Limb (tissue), 2 donors: ENCODE data around the gene CCDC13.

Experiments
- DNase-seq, 2 donors: peaks; one replicate each; pipeline ENCODE4 v3.0.0-alpha.2; 2016; ENCODE audit errors: extremely low spot score in 2 of 2

The CCDC13 gene

DNA sequence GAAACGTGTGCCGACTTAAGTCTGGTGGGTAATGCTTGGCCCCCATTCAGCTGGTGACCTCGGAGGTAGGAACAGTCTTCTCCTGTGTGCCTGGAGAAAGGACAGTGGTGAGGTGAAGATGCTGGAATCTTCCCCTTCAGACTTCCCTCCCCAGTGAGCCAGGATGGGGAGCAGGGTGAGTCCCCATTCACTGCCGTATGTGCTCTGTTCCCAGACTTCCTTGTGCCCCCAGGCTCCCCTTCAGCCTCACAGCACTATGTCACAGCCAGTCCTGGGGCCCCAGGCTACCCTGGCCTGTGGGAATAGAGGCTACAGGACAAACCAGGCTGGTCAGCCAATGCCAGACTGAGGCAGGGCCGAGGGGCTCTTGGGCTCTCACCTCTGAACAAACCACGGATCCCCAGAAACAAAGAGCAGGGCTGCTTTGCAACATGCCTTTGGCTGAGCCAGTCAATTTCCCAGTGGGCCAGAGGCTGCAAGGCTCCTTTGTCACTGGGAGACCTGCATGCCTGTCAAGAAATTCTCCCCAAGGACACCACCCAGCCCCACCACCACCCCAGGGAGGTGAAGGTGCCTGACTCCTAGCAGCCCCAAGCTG is 38.7 kb downstream of the CCDC13 start:
- DNase-seq = no peak

DNA sequence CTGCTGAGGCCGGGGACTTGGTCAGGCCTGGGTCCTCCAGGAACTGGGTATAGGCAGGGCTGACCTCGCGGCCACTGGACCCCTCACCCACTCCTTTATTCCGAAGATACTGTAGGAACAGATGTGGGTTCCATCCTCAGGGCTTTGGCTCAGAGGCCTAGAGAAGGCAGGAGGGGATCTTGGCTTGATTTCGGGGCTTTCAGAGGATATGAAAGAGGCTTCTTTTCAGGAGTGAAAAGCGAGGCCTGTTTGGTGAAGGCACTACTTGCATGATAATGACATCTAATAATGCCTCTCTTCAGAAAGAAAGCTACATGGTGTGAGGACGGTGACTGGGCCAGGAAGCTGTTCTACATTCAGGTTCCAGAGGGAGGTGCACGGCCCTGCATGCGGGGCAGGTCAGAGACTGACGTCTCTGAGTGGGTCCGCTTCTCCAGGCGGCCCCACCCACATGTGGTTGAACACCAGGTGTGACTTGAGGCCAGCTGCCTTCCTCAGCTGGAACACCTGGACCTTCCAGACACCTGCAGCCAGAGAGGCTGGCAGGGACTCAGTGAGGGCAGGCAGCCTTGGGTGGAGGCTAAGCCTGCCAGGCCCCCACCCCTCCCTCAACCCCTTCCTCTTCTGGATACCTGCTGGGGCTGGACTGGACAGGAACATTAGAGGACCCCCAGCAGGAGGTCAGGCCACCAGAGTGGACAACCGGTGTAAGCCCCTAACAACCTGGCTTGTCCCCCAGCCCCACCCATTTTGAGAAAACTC is 39.4 kb downstream of the CCDC13 start:
- DNase-seq = no peak

DNA sequence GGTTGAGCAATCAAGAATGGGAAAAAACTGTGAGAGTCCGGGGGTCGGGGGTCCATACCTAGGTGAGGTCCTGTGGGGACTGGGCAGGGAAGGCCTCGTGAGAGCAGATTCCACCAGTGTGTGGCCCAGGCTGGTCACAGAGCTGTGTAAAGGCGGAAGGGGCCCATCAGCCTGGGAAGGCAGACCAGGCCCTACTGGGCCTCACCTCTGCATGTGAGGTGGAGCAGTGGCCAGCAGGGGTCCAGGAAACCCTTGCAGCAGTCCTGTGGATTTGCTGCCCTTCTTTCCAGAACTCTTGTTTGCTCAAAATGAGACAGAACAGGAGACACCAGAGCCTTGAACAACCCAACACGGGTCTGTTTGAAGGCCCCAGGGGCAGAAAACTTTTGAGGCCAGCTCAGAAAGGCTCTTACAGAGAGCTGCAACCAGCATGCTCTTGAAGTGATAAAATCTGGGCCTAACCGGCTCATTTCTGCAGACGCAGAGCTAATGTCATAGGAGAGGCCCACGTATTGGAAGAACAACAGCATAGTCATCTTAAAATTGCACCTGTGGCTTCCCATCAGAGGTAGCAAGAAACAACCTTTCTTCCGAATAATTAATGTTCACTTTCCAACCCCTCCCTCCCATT is 40.1 kb downstream of the CCDC13 start:
- no peak for DNase-seq

DNA sequence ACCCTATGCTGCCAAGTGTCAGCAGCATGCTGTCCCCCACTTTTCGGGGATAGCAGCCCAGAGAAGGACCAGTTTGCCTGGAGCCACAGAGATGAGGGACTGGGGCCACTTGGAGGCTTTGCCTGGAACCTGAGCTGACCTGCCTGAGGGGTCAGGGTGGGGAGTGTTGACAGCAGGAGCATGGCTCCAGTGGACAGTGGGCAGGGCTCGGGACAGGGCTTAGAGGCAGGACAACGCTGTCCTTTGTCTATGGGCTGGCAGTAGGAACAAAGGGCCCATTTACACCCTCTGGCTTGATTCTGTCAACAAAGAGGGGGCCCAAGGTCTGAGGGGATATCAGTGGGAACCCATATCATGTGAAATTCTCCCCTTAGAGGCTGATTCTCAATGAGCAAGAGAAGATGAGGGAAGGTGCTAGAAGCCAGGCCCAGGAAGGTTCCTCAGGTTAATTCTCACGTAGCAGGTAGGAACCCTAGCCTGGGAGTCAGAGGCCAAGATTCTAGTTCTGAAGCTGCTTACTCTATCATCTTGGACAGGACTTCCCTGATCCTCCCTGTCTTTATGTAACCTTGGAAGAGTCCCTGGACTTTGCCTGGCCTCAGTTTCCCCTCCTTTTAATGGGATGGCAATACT is 40.7 kb downstream of the CCDC13 start:
- DNase-seq = no peak

DNA sequence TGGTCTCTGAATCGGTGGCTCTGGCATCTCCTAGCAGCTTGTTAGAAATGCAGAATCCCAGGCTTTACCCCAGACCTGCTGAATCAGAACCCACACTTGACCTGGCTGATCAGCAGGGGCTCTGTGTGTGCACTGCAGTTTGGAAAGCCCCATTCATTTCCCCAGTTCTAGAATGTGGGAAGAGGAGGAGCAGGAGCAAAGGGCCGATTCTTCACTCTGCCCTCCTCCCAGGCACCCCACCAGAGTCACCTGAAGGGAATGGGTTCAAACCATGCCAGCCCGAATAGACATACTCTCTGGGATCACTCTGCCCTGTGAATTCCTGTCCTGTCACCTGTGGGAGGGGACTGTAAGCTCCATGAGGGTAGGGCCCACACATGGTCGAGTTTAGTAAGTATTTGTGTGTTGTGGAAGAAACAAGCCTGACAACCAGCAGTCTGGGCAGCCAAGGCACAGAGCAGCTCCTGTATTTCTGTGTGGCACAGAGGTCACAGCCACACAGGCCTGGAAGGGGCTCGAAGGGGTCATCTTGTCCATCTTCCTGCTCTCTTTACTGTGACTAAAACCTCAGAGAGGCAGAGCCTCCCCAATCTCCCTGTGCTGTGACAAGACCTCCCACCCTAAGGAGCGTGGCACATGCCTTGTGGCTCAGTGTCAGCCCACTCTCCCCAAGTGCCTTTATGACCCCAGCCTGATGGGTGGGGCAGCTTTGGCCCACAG is 41.4 kb downstream of the CCDC13 start:
- no peak for DNase-seq

DNA sequence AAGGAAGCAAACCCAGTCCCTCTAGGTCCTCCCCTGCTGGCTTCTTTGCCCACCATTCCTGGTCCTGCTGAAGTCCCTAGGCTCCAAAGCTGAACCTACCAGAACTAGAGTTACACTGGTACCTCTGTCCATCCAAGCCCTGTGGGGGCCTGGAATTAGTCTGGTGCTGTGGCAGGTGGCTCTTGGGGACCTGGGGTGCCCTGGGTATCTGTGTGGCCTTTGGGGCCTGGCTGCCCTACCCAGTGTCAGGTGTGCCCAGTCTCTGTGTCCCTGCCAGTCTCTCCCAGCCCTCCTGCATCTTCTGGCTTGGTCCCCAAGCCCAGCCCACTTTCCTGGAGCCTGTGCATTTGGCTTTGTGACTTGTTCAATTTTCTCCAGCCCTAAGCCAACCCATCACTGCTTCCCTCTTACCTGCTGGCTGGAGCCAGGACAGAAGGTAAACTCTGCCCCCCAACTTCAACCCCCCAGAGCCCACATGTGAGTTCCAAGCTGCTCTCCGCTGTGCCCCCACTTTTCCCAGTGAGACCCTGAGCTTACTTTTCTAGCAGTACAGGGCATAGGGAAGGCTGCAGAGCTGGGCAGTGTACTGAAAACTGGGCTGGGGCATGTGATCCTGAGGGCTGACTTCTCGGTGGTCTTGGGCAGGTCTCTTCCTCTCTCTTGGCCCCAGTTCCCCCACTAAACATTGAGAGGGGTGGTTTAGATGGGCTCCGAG is 42.2 kb downstream of the CCDC13 start:
- no peak for DNase-seq

DNA sequence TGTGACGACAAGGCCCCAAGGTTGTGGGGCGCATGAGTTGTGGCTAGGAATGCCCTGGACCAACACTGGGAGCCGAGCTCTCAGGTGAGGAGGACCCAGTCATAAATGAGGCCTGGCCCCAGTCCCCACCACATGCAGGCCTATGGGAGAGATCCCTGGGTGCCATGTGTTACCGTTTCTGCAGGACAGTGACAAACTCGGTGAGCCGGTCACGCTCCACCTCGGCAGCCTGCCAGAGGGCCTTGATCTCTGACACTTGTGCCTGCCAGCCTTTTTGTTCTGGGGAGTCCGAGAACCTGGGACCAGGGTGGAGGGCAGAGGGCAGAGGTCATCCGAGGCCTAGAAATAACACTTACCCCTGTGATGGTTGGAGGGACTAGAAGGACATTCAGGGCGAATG is 42.8 kb downstream of the CCDC13 start:
- no peak for DNase-seq

DNA sequence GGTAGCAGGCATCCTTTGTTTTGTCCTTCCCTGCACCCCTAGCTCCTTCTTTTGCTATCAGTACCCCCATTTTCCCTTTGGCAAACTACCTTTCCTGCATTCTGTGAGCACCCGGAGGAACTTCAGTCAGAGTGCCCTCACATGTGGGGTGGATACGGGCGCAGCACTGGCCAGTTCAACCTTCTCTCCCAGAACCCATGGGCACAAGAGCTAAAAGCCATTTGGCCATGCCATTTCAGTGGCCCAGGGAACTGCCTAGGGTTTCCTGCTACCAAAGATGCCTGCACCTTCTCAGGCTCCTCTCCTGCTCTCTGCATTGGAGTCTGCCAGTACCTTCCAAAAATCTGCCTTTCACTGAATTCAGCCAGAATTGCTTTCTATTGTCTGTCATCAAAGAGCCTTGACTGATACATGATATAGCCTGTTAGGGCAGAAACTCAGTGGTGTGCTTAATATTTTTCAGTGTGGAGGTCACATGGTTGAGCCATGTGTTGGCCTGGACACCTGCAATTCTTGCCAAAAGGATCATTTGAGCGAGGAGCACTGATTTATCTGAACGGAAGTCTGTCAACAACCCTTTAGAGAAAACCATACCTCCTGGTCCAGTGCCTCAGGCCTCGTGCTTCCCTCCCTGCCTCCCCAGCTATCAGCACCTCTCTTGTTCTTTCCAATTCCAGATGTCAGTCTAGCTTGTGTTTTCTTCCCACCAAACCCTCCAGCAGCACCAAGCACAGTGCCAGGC is 43.5 kb downstream of the CCDC13 start:
- DNase-seq = no peak

DNA sequence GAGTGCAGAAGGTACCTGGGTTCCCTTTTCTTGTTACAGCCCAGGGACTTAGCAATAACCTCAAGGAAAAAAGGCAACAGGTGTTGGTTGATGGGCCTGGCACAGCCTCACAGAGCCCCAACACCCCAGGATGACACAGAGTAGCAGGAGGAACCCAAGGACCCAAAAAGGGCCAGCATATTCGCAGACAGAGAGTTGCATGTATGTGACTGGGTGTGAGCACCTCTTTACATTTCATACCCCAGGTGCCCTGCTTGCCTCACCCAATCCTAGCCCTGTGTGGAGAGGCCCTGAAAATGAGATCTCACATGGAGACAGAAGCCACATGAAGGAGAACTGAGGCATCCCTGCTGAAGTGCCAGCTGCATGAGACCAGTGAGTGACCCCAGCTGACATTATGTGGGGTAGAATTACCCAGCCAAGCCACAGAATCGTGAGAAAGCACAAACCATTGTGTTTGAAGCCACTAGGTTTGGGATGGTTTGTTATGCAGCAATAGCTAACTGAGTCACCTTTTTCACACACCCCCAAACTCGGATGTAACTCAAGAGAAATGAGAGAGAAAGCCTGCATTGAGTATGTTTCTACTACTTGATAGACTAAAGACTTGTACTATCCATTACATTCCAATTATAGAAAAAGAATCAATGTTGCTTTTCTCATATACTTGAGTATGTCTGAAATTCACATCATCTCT is 44.2 kb downstream of the CCDC13 start:
- no peak for DNase-seq

DNA sequence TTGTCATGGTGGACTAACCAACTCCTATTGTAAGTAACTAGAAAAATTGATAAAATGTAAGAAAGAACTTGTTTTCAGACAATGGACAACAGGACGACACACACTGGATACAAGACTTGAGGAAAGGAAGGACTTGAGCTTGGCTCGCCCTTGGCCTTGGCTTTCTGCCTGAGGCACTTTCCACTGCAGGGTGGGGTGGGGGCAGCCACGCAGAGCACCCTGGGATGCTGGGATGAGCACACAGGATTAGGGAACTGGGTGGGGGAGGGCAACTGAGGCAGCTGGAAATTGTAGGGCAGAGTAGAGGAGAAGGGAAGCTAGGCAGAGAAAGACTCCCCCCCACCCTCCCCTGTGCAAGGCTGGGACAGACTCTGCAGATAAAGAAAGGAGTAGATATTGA is 45.0 kb downstream of the CCDC13 start:
- DNase-seq = peak in 1 of 2 donors; percentile 21

DNA sequence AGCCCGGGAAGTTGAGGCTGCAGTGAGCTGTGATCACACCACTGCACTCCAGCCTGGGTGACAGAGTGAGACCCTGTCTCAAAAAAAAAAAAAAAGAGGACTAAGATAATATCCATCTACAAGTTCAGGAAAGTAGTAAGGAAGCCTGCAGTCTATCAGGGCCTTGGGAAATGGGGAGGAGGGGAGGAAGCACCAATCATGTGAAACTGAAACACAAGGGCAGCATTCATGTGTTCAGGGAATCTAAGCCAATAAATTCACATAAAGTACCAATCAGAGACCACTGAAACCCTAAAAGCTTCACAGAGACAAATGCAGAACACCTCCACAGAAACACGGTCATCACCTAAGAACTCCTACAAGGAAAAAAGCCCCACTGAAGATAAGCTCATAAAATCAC is 47.6 kb downstream of the CCDC13 start:
- no peak for DNase-seq

DNA sequence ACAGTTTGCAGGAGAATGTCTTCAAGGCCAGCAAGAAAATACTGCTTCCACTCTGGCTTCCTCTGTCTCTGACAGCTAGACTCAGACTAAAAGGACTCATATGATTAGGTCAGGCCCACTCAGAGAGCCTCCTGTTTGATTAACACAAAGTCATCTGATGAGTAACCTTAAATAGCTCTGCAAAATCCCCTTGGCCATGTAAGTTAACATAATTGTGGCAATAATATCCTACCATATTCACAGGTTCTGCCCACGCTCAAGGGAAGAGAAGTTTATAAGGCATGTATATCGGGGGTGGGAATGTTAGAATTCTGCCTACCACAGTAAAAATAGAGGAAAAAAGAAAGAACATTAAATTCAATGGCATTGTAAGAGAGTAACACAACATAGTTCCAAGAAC is 49.8 kb downstream of the CCDC13 start:
- DNase-seq = no peak
